Thoracic aorta (tissue), 2 donors: ENCODE data around the gene JAGN1. TPM values are rescaled to one million over a fixed set of nuclear protein-coding genes. Genes with fewer than 3 reads are reported as not detected.
"Not testable (repeated sequence)": the region's sequence is repeated elsewhere in the genome, so short reads cannot be mapped to it uniquely, and the experiment has no call there.

Experiments
- ATAC-seq: fragments of 150-250 bp; one replicate; pipeline ENCODE4 v1.8.0; 2017; ENCODE audit warnings: low read depth; ENCODE audit not compliant: insufficient number of reproducible peaks, low FRiP score
- DNase-seq: peaks from one replicate; pipeline ENCODE4 v3.0.0-alpha.2; 2020; ENCODE audit warnings: low spot score
- H3K27ac ChIP-seq, 2 donors: fragments of 200-600 bp; sonication (generic); 1 replicate in 1 of 2; 2 replicates in 1 of 2; pipeline ENCODE4 v1.5.1; 2016; ENCODE audit warnings: mild to moderate bottlenecking in 2 of 2, moderate library complexity in 2 of 2
- H3K27me3 ChIP-seq: fragments of 200-600 bp; sonication (generic); replicated peaks from 2 replicates; pipeline ENCODE4 v1.6.0; 2016; ENCODE audit warnings: mild to moderate bottlenecking; ENCODE audit not compliant: insufficient read depth
- H3K36me3 ChIP-seq: fragments of 200-600 bp; sonication (generic); one replicate; pipeline ENCODE4 v1.5.1; 2016
- H3K4me1 ChIP-seq, 2 donors: fragments of 200-600 bp; sonication (generic); 1 replicate in 1 of 2; 2 replicates in 1 of 2; pipeline versions ENCODE4 v1.5.1 to v1.6.0; 2016; ENCODE audit warnings: low read depth in 2 of 2, mild to moderate bottlenecking in 1 of 2; ENCODE audit not compliant: control insufficient read depth in 1 of 2
- H3K4me3 ChIP-seq: fragments of 200-600 bp; sonication (generic); 2 replicates; pipeline ENCODE4 v1.5.1; 2016; ENCODE audit warnings: mild to moderate bottlenecking
- H3K9me3 ChIP-seq: fragments of 200-600 bp; sonication (generic); 2 replicates; pipeline ENCODE4 v1.5.1; 2016
- CTCF ChIP-seq: fragments of 200-600 bp; sonication (generic); IDR thresholded peaks from one replicate; pipeline ENCODE4 v1.5.1; 2019; ENCODE audit warnings: antibody characterized with exemption
- total RNA-seq, 2 donors: library from RNA; depleted of rRNA; stranded (reverse); fragments of >200 nt; gene quantifications; one replicate each; pipeline versions ENCODE4 v1.1.0 to v1.2.3, GENCODE V29; 2016

Gene JAGN1
- total RNA-seq, 2 donors from 2014 or later = 21.5 to 38.6 TPM

- not testable (repeated sequence) for H3K4me1 ChIP-seq, H3K9me3 ChIP-seq, H3K27me3 ChIP-seq, DNase-seq, H3K27ac ChIP-seq, H3K4me3 ChIP-seq, ATAC-seq, H3K36me3 ChIP-seq
- peak; percentile 37 for TF ChIP-seq CTCF
Measured at GRCh38 chr3:9848860-9849259, 41.5 kb upstream of the JAGN1 start.

- H3K27ac ChIP-seq, H3K4me1 ChIP-seq, H3K27me3 ChIP-seq: not testable (repeated sequence)
Measured at GRCh38 chr3:9851383-9851782, 39.0 kb upstream of the JAGN1 start.

GRCh38 chr3:9851926-9852325 lies 38.5 kb upstream of the JAGN1 start:
- DNase-seq, H3K9me3 ChIP-seq, H3K27ac ChIP-seq, ATAC-seq, H3K4me1 ChIP-seq, H3K36me3 ChIP-seq, H3K27me3 ChIP-seq, H3K4me3 ChIP-seq: not testable (repeated sequence)

More at GRCh38 chr3:9851383-9851782, 39.0 kb upstream of the JAGN1 start:
- not testable (repeated sequence) for DNase-seq, H3K9me3 ChIP-seq, H3K4me3 ChIP-seq, H3K36me3 ChIP-seq, ATAC-seq

GRCh38 chr3:9852528-9852927 lies 37.9 kb upstream of the JAGN1 start:
- no peaks in the 10 kb centered on the region for H3K4me1 ChIP-seq
- no peaks in the 10 kb centered on the region for H3K9me3 ChIP-seq
- H3K36me3 ChIP-seq = no peaks in the 10 kb centered on the region
- H3K4me3 ChIP-seq = no peak overlapping the region
- H3K27me3 ChIP-seq = no peaks in the 10 kb centered on the region
- TF ChIP-seq CTCF = no peak
- H3K27ac ChIP-seq = no peak overlapping the region
- no peak for ATAC-seq
- no peak for DNase-seq

GRCh38 chr3:9854291-9854940 lies 36.0 kb upstream of the JAGN1 start:
- not testable (repeated sequence) for DNase-seq, H3K9me3 ChIP-seq, ATAC-seq, H3K36me3 ChIP-seq, H3K27me3 ChIP-seq, H3K27ac ChIP-seq, H3K4me3 ChIP-seq, H3K4me1 ChIP-seq

GRCh38 chr3:9855594-9855993 lies 34.8 kb upstream of the JAGN1 start:
- no peaks in the 10 kb centered on the region for H3K9me3 ChIP-seq
- H3K4me3 ChIP-seq = no peak overlapping the region
- no peaks in the 10 kb centered on the region for H3K4me1 ChIP-seq
- no peaks in the 10 kb centered on the region for H3K27me3 ChIP-seq
- no peak overlapping the region for H3K27ac ChIP-seq
- DNase-seq = no peak
- TF ChIP-seq CTCF = no peak
- ATAC-seq = no peak
- no peaks in the 10 kb centered on the region for H3K36me3 ChIP-seq

GRCh38 chr3:9859530-9860025 lies 30.8 kb upstream of the JAGN1 start:
- Histone ChIP-seq H3K9me3 (no peaks in the 10 kb centered on the region), H3K36me3 (no peaks in the 10 kb centered on the region), H3K4me1 (peaks cover 5 to 10% of the 10 kb centered on the region in 2 donors), H3K27me3 (no peaks in the 10 kb centered on the region), H3K4me3 (no peak overlapping the region), H3K27ac (no peak overlapping the region)
- TF ChIP-seq CTCF = no peak
- ATAC-seq = no peak
- DNase-seq = no peak
